ENCODE results near the gene GFY. TPM values are rescaled to one million over a fixed set of nuclear protein-coding genes. Genes with fewer than 3 reads are reported as not detected.

GFY gene
- total RNA-seq, 1 donor = not detected

DNA sequence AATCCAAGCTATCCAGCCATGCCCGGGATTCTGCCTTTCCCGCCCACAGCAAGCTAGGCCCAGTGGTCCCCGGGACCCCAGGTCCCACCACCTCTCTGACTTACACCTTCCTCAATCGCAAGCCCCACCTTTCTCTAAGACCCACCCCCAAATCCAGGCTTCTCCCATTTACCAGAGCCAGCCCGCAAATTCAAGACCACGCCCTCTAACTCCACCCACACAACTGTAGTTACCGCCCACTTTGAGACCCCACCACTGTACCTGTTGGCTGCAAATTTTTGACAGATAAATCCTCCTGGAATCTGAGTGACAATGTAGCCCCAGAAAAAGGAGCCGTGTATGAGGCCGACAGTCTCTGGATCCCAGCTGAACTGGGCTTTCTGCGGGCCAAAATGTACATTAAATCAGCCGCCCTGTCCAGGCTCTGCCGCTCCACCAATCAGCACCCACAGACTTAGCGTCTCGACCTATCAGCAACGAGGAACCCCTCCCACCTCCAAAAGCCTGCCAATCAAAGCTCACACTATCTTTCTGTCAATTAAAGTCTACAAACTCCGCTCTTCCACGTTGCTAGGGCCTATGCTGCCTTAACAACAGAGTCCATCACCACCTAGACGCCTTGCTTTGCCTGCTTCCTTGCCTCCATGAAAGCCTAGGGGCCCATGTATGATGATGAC lies 9.9 kb downstream of the GFY start:
- H3K4me3 ChIP-seq (ENCODE audit: low read depth, low read length) = no peak overlapping the region
- DNase-seq (ENCODE audit: low read depth) = no peak
- TF ChIP-seq, protein P1, sequence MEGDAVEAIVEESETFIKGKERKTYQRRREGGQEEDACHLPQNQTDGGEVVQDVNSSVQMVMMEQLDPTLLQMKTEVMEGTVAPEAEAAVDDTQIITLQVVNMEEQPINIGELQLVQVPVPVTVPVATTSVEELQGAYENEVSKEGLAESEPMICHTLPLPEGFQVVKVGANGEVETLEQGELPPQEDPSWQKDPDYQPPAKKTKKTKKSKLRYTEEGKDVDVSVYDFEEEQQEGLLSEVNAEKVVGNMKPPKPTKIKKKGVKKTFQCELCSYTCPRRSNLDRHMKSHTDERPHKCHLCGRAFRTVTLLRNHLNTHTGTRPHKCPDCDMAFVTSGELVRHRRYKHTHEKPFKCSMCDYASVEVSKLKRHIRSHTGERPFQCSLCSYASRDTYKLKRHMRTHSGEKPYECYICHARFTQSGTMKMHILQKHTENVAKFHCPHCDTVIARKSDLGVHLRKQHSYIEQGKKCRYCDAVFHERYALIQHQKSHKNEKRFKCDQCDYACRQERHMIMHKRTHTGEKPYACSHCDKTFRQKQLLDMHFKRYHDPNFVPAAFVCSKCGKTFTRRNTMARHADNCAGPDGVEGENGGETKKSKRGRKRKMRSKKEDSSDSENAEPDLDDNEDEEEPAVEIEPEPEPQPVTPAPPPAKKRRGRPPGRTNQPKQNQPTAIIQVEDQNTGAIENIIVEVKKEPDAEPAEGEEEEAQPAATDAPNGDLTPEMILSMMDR (IDR thresholded peaks at IDR 0.05; ENCODE audit: insufficient read depth, low read length) = no peak

DNA sequence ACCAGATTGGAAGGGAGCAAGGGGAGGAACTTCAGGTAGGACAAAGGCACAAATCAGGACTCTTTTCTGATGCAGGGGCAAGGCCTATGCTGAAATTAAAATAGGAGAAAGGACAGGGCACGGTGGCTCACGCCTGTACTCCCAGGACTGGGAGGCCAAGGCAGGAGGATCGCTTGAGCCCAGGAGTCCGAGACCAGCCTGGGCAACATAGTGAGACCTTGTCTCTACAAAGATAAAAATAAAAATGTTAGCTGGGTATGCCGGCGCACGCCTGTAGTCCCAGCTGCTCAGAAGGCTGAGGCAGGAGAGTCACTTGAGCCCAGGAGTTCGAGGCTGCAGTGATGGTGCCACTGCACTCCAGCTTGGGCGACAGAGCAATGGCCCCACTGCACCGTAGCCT lies 10.5 kb downstream of the GFY start:
- TF ChIP-seq, protein P1 (IDR thresholded peaks at IDR 0.05; ENCODE audit: insufficient read depth, low read length) = no peak
- H3K4me3 ChIP-seq (ENCODE audit: low read depth, low read length) = no peak overlapping the region

DNA sequence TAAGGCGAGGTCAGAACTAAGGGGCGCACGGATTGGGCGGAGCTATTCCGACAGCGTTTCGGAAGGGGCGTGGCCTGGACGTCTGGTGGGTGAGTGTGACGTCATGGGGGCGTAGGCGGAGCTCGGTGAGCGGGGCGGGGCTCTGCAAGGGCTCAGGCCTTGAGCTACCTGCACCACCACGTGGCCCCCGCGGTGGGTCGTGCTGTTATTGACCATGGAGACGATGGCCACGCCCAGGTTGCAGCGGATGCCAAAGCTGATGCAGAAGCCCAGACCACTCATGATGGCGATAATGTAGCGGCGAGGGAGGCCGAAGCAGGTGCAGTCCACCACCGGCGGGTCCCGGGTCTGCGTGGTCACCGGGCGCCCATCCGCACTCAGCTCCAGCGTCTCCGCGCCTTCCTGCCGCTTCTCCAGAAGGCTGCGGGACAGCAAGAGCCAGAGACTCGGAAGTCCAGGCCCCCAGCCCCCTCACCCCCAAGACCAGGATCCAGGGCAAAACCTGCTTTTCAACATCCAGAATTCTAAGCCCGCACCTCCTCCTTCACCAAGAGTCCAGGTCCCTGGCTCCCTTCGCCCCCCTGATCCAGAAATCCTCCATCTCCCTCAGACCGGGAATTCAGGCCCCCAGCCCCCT lies 11.3 kb downstream of the GFY start:
- H3K4me3 ChIP-seq (ENCODE audit: low read depth, low read length) = no peak overlapping the region
- DNase-seq (ENCODE audit: low read depth) = no peak
- TF ChIP-seq, protein P1 (IDR thresholded peaks at IDR 0.05; ENCODE audit: insufficient read depth, low read length) = no peak

More for the DNA sequence above, 10.5 kb downstream of the GFY start:
- DNase-seq (ENCODE audit: low read depth) = no peak

DNA sequence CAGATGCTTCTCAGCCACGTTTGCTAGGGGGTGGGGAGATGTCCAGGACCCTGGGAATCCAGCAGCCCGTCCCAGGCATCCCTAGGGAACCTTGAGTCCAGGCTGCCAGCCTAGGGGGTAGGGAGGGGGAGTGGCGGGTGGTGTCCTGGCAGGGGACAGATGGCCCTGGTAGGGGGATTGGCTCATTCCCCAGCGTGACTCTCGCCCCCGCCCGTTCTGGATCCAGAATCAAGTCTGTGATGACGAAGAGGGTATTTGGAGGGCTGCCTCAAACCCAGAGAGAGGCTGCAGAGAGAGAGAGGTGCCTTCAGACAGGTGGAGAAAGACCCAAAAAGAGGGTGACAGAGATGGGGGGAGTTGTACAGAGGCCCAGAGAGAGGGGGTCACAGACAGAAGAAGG lies 12.0 kb downstream of the GFY start:
- DNase-seq (ENCODE audit: low read depth) = no peak
- H3K4me3 ChIP-seq (ENCODE audit: low read depth, low read length) = no peak overlapping the region
- TF ChIP-seq, protein P1 (IDR thresholded peaks at IDR 0.05; ENCODE audit: insufficient read depth, low read length) = no peak

DNA sequence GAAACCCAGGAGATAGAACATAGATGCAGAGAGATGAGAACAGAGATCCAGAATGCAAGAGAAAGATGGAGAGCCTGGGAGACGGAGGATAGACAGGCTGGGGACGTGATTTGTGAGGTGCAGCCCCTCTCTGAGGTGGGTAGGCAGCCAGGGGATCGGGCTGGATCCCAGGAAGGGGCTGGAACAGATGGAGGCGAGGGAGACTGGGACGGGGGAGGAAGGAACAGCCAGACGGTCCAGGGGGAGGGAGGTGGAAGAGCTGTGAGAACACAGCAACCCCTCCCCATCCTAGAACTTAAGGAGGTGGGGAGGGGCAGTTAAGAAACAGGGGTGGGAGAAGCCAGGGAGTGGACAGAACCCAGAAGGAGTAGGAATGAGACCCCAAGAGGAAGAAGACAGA lies 13.1 kb downstream of the GFY start:
- DNase-seq (ENCODE audit: low read depth) = no peak
- TF ChIP-seq, protein P1 (IDR thresholded peaks at IDR 0.05; ENCODE audit: insufficient read depth, low read length) = no peak
- no peak overlapping the region for H3K4me3 ChIP-seq (ENCODE audit: low read depth, low read length)

DNA sequence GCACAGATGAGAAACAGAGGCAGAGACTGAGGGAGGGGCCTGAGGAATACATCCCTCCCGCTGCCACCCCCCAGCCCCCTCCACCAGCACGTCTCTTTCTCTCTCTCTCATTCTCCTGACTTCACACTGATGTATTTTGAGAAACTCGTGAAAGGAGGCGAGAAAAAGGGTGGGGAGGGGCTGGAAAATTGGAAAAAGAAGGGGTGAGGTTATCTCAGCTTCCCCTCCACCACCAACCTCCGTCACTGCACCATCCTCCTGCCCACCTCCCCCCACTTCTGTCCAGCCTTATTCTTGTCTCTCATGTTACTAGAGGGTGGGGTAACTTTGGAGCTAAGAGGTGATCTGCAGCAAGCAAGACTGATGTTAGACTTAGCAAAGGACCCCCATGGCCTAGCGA lies 14.6 kb downstream of the GFY start:
- TF ChIP-seq, protein P1 (IDR thresholded peaks at IDR 0.05; ENCODE audit: insufficient read depth, low read length) = no peak
- no peak overlapping the region for H3K4me3 ChIP-seq (ENCODE audit: low read depth, low read length)
- DNase-seq (ENCODE audit: low read depth) = no peak
